Astrocyte of the spinal cord (primary cell): ENCODE data around the gene MRPL34.

Source experiments
- DNase-seq: peaks from one replicate; pipeline ENCODE4 v3.0.0; 2011; ENCODE audit warnings: low read depth, low spot score
- H3K4me3 ChIP-seq: 2 replicates; pipeline ENCODE4 v1.5.1; 2011; ENCODE audit warnings: low read depth, mild to moderate bottlenecking, low read length, moderate library complexity
- CTCF ChIP-seq: IDR thresholded peaks from 2 replicates; pipeline ENCODE4 v1.5.1; 2012; ENCODE audit warnings: low read depth, mild to moderate bottlenecking, low read length, inconsistent platforms
- in situ Hi-C: cut with HindIII; loops from 2 replicates; pipeline ENCODE4 v1.10.0; 2017; ENCODE audit warnings: low sequenced_read_pairs

MRPL34 gene

GRCh38 chr19:17351815-17352435 is 46.3 kb downstream of the MRPL34 start:
- no peak for DNase-seq
- no peak for TF ChIP-seq CTCF
- in situ Hi-C loops, result no loop called here
- H3K4me3 ChIP-seq, result no peak overlapping the region

GRCh38 chr19:17352608-17353280 is 47.1 kb downstream of the MRPL34 start:
- DNase-seq, result no peak
- no peak overlapping the region for H3K4me3 ChIP-seq
- TF ChIP-seq CTCF, result no peak
- in situ Hi-C loops, result no loop called here

GRCh38 chr19:17353386-17353785 is 47.7 kb downstream of the MRPL34 start:
- TF ChIP-seq CTCF, result no peak
- H3K4me3 ChIP-seq, result no peak overlapping the region
- DNase-seq, result no peak
- in situ Hi-C loops, result no loop called here
